Stimulated activated CD4-positive, alpha-beta T cell treated with anti-CD3 and anti-CD28 coated beads, Interleukin-12 subunit alpha, Interleukin-12 subunit beta, amount 100 ng/mL, for 4 hours (primary cell): ENCODE data around the gene PIK3CG.

Experiments used
- DNase-seq: peaks from one replicate; pipeline ENCODE4 v3.0.0-alpha.2; 2020

PIK3CG gene

GRCh38 chr7:106858618-106859532, 6.2 kb upstream of the PIK3CG start:
- no peak for DNase-seq

GRCh38 chr7:106862317-106863089, 2.6 kb upstream of the PIK3CG start:
- no peak for DNase-seq

GRCh38 chr7:106863274-106863997, 1.6 kb upstream of the PIK3CG start:
- DNase-seq: no peak

GRCh38 chr7:106864298-106865081, 592 bp upstream of the PIK3CG start:
- no peak for DNase-seq

GRCh38 chr7:106866298-106867281, 1.5 kb downstream of the PIK3CG start:
- no peak for DNase-seq

- DNase-seq: no peak
Measured at GRCh38 chr7:106867641-106868351, 2.7 kb downstream of the PIK3CG start.

- DNase-seq: no peak
Measured at GRCh38 chr7:106868364-106868763, 3.3 kb downstream of the PIK3CG start.

- no peak for DNase-seq
Measured at GRCh38 chr7:106869954-106870353, 4.9 kb downstream of the PIK3CG start.

GRCh38 chr7:106870528-106870927, 5.4 kb downstream of the PIK3CG start:
- no peak for DNase-seq

- DNase-seq: no peak
Measured at GRCh38 chr7:106870983-106871410, 5.9 kb downstream of the PIK3CG start.

- DNase-seq: no peak
Measured at GRCh38 chr7:106871793-106872571, 6.9 kb downstream of the PIK3CG start.

- DNase-seq: no peak
Measured at GRCh38 chr7:106872763-106873162, 7.7 kb downstream of the PIK3CG start.

- no peak for DNase-seq
Measured at GRCh38 chr7:106874076-106874475, 9.0 kb downstream of the PIK3CG start.

GRCh38 chr7:106875508-106875907, 10.4 kb downstream of the PIK3CG start:
- DNase-seq: no peak

- DNase-seq: no peak
Measured at GRCh38 chr7:106878748-106879439, 13.8 kb downstream of the PIK3CG start.

GRCh38 chr7:106881984-106882383, 16.9 kb downstream of the PIK3CG start:
- DNase-seq: no peak

GRCh38 chr7:106883456-106884026, 18.5 kb downstream of the PIK3CG start:
- DNase-seq: no peak

- DNase-seq: no peak
Measured at GRCh38 chr7:106885652-106886051, 20.6 kb downstream of the PIK3CG start.

- no peak for DNase-seq
Measured at GRCh38 chr7:106887421-106887820, 22.3 kb downstream of the PIK3CG start.
